ENCODE data around the gene EEF1A2. TPM values are rescaled to one million over a fixed set of nuclear protein-coding genes. Genes with fewer than 3 reads are reported as not detected.

The EEF1A2 gene
- total RNA-seq, 1 experiment from 2014 or later, result 75.2 TPM

DNA sequence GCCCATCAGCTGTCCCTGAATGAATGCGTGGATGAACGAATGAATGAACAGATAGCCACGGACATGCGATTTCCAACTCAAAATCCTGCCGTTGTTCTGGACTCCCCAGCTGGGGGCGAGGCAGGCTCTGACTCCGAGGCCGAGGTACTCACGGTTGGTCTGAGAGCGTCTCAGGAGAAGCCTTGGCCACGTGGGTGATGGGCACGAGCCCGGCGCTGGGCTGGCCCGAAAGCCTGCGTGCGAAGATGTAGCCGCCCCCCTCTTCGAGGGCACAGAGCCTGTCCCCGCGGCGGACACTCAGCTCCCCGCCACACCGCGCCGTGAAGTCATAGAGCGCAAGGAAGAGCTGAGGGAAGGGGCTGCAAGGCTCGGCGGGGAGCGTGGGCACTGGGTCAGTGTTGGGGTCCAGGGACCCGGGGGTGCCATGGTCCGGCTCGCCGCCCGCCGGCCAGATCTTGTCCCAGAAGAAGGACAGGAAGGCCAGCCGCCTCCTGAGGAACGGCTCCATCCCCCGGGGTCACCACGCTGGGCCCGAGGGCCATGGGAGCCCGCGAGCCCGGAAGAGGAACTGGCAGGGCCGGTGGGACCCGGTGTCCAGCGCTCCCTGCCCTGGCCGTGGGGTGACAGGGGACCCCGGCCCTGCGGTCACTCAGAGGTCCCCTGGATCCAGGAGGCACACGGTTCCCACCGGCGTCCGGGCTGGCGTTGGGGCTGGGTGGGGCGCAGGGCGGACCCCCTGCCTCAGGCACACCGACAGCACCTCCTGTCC is 48.3 kb upstream of the EEF1A2 start:
- Histone ChIP-seq H3K27me3 (ENCODE audit: insufficient read depth, low read depth) (no peaks in the 10 kb centered on the region), H3K27ac (no peak overlapping the region), H4K20me1 (ENCODE audit: insufficient read depth) (no peaks in the 10 kb centered on the region), H3K36me3 (ENCODE audit: low read depth) (no peaks in the 10 kb centered on the region), H3K4me3 (no peak overlapping the region), H3K79me2 (ENCODE audit: low read depth) (no peaks in the 10 kb centered on the region), H3K9me2 (ENCODE audit: insufficient read depth) (no peaks in the 10 kb centered on the region), H3F3A (ENCODE audit: insufficient read depth, low read depth) (peaks cover 33% of the 10 kb centered on the region; the same call in 1 of the 2 replicates), H3K4me2 (no peak overlapping the region), H3K4me1 (replicated peaks; ENCODE audit: insufficient read depth) (peaks cover 62% of the 10 kb centered on the region), H3K9me3 (ENCODE audit: insufficient read depth, low read depth) (no peaks in the 10 kb centered on the region), H2AFZ (no peak overlapping the region)
- ChIA-PET CTCF (no interaction called here), POLR2A (ENCODE audit: unreplicated experiment) (interaction anchor here (0.6 kb wide), 1 partner anchor 434 kb away, joined by 5 read pairs; the partner anchor contains the start of gene PRPF6)
- TF ChIP-seq, protein P1, sequence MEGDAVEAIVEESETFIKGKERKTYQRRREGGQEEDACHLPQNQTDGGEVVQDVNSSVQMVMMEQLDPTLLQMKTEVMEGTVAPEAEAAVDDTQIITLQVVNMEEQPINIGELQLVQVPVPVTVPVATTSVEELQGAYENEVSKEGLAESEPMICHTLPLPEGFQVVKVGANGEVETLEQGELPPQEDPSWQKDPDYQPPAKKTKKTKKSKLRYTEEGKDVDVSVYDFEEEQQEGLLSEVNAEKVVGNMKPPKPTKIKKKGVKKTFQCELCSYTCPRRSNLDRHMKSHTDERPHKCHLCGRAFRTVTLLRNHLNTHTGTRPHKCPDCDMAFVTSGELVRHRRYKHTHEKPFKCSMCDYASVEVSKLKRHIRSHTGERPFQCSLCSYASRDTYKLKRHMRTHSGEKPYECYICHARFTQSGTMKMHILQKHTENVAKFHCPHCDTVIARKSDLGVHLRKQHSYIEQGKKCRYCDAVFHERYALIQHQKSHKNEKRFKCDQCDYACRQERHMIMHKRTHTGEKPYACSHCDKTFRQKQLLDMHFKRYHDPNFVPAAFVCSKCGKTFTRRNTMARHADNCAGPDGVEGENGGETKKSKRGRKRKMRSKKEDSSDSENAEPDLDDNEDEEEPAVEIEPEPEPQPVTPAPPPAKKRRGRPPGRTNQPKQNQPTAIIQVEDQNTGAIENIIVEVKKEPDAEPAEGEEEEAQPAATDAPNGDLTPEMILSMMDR (conservative IDR thresholded peaks at IDR 0.05), result no peak
- TF ChIP-seq EZH2 (IDR thresholded peaks at IDR 0.05; ENCODE audit: low read depth), result no peak
- no peak for DNase-seq
- intact Hi-C loops (cut with micrococcal nuclease; ENCODE audit: unreplicated experiment), result no loop called here
- no TSS peak for BruUV-seq (replicated peaks)

DNA sequence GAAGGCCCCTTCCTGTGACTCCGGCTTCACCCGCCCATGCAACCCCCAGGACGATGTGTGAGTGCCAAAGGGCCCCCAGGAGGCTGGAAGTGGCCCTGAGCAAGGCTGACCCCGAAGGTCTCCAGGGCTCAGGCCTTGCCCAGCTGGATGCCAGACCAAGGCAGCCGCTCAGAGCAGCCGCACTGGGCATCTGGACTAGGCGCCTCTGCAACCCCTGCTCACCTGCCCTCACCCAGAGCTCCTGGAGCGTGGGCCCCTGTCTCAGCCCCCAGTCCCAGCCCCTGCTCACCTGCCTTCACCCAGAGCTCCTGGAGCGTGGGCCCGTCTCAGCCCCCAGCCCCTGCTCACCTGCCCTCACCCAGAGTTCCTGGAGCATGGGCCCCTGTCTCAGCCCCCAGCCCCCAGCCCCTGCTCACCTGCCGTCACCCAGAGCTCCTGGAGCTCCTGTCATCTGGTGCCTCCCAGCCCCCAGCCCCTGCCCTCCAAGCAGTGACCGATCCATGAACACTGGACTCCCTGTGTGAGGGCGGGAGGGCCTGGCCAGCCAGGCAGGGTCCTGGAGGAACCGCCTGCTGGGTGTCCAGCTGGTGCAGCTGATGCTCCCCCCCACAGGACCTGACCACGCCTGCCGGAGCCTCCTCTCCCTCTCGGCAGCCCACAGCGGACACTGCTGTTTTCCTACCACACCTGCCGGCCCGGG is 47.5 kb upstream of the EEF1A2 start:
- Histone ChIP-seq H3K9me3 (ENCODE audit: insufficient read depth, low read depth) (no peaks in the 10 kb centered on the region), H4K20me1 (ENCODE audit: insufficient read depth) (no peaks in the 10 kb centered on the region), H3K4me2 (peak overlapping the region; percentile 71), H3F3A (ENCODE audit: insufficient read depth, low read depth) (peaks cover 26% of the 10 kb centered on the region; the same call in 1 of the 2 replicates), H3K36me3 (ENCODE audit: low read depth) (no peaks in the 10 kb centered on the region), H3K9me2 (ENCODE audit: insufficient read depth) (no peaks in the 10 kb centered on the region), H3K4me1 (replicated peaks; ENCODE audit: insufficient read depth) (peaks cover 57% of the 10 kb centered on the region), H2AFZ (no peak overlapping the region), H3K4me3 (no peak overlapping the region), H3K79me2 (ENCODE audit: low read depth) (no peaks in the 10 kb centered on the region), H3K27me3 (ENCODE audit: insufficient read depth, low read depth) (no peaks in the 10 kb centered on the region), H3K27ac (peak overlapping the region; percentile 73; the same call in 1 of the 2 replicates)
- CTCF ChIA-PET, result interaction anchor here (0.9 kb wide), 1 partner anchor 95 kb away, joined by 5 read pairs; no protein-coding TSS in a partner anchor
- no peak for DNase-seq
- TF ChIP-seq, protein P1 (conservative IDR thresholded peaks at IDR 0.05), result no peak
- TF ChIP-seq EZH2 (IDR thresholded peaks at IDR 0.05; ENCODE audit: low read depth), result no peak
- BruUV-seq (replicated peaks), result no TSS peak
- POLR2A ChIA-PET (ENCODE audit: unreplicated experiment), result no interaction called here
- intact Hi-C loops (cut with micrococcal nuclease; ENCODE audit: unreplicated experiment), result no loop called here

DNA sequence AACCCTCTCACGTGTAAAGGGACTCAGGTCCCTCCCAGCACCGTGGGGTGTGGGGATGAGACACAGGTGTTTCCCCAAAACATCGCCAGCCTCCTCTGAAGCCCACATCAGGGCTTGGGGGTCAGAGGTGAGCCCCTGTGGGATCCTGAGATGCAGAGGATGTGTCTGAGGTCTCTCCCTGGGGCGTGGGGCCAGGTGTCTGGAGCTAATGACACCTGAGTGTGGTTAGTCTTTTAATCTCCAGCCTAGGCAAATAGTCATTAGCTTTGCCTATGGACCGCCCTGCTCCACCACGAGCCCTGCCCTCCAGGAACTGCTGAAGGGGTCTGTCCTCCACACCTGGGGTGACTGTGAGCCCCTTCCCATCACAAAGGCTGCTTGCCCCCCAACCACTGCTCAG is 46.9 kb upstream of the EEF1A2 start:
- Histone ChIP-seq H2AFZ (no peak overlapping the region), H4K20me1 (ENCODE audit: insufficient read depth) (no peaks in the 10 kb centered on the region), H3K4me1 (replicated peaks; ENCODE audit: insufficient read depth) (peaks cover 57% of the 10 kb centered on the region), H3K9me3 (ENCODE audit: insufficient read depth, low read depth) (no peaks in the 10 kb centered on the region), H3K36me3 (ENCODE audit: low read depth) (no peaks in the 10 kb centered on the region), H3F3A (ENCODE audit: insufficient read depth, low read depth) (peaks cover 26% of the 10 kb centered on the region; the same call in 1 of the 2 replicates), H3K4me2 (peak overlapping the region; percentile 71), H3K27ac (peak overlapping the region; percentile 73), H3K27me3 (ENCODE audit: insufficient read depth, low read depth) (no peaks in the 10 kb centered on the region), H3K79me2 (ENCODE audit: low read depth) (no peaks in the 10 kb centered on the region), H3K4me3 (no peak overlapping the region), H3K9me2 (ENCODE audit: insufficient read depth) (no peaks in the 10 kb centered on the region)
- CTCF ChIA-PET, result interaction anchor here (0.9 kb wide), 1 partner anchor 96 kb away, joined by 5 read pairs; no protein-coding TSS in a partner anchor
- no peak for DNase-seq
- no peak for TF ChIP-seq EZH2 (IDR thresholded peaks at IDR 0.05; ENCODE audit: low read depth)
- TF ChIP-seq, protein P1 (conservative IDR thresholded peaks at IDR 0.05), result no peak
- BruUV-seq (replicated peaks), result no TSS peak
- intact Hi-C loops (cut with micrococcal nuclease; ENCODE audit: unreplicated experiment), result no loop called here
- POLR2A ChIA-PET (ENCODE audit: unreplicated experiment), result interaction anchor here (0.6 kb wide), 2 partner anchors 10 to 96 kb away, joined by 3 to 8 read pairs; no protein-coding TSS in a partner anchor

Data from PC-9 (cell line).